HFF-Myc (cell line): ENCODE measurements around the gene HPGDS.

Experiments
- DNase-seq: peaks from one replicate; pipeline ENCODE4 v3.0.0-alpha.2; 2011; ENCODE audit warnings: low read depth; ENCODE audit errors: extremely low read depth
- H3K4me3 ChIP-seq: replicated peaks from 2 replicates; pipeline ENCODE4 v1.5.1; 2011; ENCODE audit warnings: low read depth, mild to moderate bottlenecking, control low read depth, low read length
- TF ChIP-seq, protein P1 (sequence below): IDR thresholded peaks from 2 replicates; pipeline ENCODE4 v1.5.1; 2012; ENCODE audit warnings: mild to moderate bottlenecking, low read depth, low read length, control low read depth; ENCODE audit errors: missing control alignments

The HPGDS gene

DNA sequence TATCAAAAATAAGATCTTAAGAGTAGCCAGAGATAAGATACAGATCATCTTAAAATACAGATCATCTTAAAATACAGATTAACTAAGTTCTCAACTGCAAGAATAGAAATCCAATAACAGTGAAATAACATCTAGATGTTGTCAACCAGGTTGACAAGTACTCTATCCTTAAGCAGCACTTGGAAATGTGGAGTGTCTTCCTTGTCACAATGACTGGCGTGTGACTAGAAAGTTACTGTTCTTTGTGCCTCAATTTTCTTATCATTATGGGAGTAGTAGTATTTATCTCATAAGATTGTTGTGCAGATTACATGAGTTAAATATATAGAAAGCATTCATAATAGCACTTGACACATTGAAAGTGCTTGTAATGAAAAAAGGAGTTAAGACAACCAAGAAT lies 25.8 kb upstream of the HPGDS start:
- DNase-seq: no peak
- H3K4me3 ChIP-seq: no peak overlapping the region
- TF ChIP-seq, protein P1, sequence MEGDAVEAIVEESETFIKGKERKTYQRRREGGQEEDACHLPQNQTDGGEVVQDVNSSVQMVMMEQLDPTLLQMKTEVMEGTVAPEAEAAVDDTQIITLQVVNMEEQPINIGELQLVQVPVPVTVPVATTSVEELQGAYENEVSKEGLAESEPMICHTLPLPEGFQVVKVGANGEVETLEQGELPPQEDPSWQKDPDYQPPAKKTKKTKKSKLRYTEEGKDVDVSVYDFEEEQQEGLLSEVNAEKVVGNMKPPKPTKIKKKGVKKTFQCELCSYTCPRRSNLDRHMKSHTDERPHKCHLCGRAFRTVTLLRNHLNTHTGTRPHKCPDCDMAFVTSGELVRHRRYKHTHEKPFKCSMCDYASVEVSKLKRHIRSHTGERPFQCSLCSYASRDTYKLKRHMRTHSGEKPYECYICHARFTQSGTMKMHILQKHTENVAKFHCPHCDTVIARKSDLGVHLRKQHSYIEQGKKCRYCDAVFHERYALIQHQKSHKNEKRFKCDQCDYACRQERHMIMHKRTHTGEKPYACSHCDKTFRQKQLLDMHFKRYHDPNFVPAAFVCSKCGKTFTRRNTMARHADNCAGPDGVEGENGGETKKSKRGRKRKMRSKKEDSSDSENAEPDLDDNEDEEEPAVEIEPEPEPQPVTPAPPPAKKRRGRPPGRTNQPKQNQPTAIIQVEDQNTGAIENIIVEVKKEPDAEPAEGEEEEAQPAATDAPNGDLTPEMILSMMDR: no peak

DNA sequence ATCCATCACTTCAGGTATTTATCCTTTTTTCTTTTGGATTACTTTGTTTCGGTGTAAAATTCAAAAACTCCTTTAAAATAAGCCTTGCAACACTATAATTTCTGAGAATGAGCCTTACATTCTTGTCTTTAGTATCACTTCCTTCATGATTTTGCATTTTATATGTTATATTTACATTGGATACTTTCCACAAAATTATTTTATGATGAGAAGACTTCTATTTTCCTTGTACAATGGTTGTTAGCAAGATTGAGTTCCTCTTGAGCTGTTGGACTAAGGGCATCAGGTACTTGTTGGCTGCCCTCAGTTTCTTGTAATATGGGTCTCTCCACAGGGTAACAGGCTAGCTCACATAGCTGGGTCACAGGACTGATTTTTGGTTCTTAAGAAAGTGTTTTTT lies 22.7 kb upstream of the HPGDS start:
- TF ChIP-seq, protein P1: no peak

DNA sequence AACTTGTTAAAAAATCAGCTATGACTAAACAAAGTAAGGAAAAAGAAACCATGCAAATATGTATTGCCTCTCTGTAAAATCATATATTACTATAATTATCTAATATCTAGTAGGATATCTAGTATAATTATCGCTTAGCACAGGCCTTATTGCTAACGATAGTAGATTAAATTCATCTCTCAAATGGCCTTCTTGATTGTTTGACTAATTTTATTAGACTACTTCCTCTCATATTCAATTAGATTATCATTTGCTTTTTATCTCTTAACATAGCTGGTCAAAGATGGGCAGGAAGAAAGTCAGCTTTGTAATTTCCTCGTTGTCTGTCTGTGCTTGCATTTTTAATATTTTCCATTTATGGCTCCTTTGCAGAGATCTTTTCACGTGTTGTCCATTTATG lies 21.9 kb upstream of the HPGDS start:
- TF ChIP-seq, protein P1: no peak
- no peak overlapping the region for H3K4me3 ChIP-seq
- no peak for DNase-seq

More for the DNA sequence above, 22.7 kb upstream of the HPGDS start:
- H3K4me3 ChIP-seq: no peak overlapping the region
- DNase-seq: no peak

DNA sequence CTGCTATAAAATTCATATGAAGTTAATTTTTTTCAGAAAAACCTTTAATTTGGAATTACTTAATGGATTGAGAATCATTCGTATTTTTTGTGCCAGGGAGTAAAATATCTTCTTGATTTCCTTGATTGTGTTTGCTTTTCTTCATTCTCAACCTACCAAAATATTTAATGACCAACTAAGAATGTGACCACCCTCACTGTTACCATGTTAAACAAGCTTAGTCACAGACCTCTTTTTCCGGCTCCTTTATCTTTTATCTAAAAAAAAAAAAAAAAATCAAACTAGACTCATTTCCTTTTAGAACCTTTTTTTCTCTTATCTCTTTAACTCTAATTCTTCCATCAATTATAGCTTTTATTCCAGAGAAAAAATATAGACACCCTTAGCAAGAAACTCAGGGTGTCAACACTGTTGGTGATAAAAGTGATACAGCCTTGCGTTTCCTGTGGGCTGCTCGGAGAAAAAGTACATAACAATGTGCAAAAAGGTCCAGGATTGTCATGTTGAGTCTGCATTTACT lies 20.6 kb upstream of the HPGDS start:
- DNase-seq: no peak
- H3K4me3 ChIP-seq: no peak overlapping the region
- TF ChIP-seq, protein P1: no peak

DNA sequence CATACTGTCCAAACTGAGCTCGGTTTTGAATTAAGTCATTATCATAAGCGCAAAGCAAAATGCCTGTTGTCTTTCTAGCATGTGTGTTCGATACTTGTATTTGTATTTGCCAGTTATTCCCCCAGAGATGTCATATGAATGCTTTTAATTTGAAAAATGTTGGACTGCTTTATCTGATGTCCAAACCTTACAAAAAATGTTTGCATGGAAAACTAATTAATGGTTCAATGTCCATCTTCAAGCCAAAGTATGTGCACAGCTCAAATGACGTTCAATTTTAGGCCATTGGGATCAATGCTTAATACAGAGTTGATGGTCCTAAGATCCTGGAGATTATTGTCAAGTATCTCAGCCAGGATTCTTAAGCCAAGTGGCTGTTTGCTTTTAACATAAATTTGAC lies 17.2 kb upstream of the HPGDS start:
- TF ChIP-seq, protein P1: no peak
- no peak overlapping the region for H3K4me3 ChIP-seq
- DNase-seq: no peak

DNA sequence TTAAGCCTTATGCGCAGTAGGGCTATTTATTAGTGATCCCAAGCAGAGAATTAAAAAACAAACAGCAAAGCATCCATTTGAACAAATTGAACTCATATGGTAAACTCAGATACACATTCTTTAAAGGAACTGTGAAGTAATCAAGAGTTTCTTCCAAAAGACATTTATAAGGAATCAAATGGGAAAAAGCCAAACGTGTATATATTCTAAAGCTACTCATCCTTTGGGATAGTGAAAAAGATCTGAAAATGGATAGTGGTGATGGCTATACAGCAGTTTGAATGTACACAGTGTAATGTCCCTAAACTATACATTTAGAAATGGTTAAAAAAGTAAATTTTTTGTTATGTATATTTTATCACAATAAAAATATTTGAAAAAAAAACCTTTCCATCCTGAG lies 16.6 kb upstream of the HPGDS start:
- TF ChIP-seq, protein P1: no peak
- no peak for DNase-seq
- H3K4me3 ChIP-seq: no peak overlapping the region

DNA sequence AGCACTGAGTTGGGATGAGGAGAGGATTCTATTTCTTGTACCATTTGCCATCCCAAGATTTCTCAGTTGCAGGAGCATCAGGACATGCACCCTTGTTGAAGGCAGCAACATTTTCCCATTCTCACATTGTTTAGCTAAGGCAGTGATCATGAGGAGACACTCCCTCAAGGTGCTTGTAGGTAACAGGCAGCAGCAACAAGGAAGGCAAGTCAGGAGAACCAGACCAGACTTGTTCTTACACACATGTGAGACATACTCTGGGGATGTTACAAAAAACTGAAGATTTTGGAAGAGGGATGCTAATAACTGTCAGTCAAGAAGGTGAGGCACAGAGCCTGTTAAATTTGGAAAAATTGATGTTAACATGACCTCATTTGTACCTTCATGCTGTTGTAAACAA lies 15.5 kb upstream of the HPGDS start:
- no peak overlapping the region for H3K4me3 ChIP-seq
- TF ChIP-seq, protein P1: no peak
- no peak for DNase-seq
